PC-9 (cell line): ENCODE data around the gene PPP1R9B.

Source experiments
- CTCF ChIP-seq: fragments of 200-600 bp; sonication (generic); conservative IDR thresholded peaks from 2 replicates; pipeline ENCODE4 v1.6.1; 2017; ENCODE audit warnings: mixed run types, antibody characterized with exemption, mild to moderate bottlenecking, moderate library complexity
- EZH2 ChIP-seq: fragments of 200-600 bp; sonication (generic); IDR thresholded peaks from 2 replicates; pipeline ENCODE4 v1.8.0; 2017; ENCODE audit warnings: antibody characterized with exemption, low read depth

- no peak for TF ChIP-seq CTCF
- no peak for TF ChIP-seq EZH2
Observed at GRCh38 chr17:50188531-50188920, 38.0 kb upstream of the PPP1R9B start.
